ENCODE results near the gene ADRA2C.

The ADRA2C gene

DNA sequence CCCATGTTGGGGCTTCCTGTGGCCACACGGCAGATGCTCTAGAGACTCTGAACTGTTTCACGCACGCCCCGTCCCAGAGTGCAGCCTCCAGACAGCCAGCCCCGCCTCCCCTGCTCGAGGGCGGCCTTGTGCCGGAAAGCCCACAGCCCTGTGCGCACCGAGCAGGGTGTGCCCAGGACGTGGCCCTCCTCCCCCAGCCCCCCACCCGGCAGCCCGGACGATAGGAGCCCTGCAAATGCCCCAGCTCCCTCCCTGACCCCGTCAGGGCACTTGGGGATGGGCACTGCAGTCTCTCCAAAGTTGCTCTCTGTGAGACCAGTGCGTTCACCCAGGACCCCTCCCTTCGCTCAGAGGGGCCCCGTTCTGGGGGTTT is 37.3 kb downstream of the ADRA2C start:
- Histone ChIP-seq H3K27ac (ENCODE audit: low read depth, low read length) (no peak overlapping the region), H3K36me3 (ENCODE audit: control insufficient read depth, low read length) (no peaks in the 10 kb centered on the region), H4K20me1 (ENCODE audit: control insufficient read depth, insufficient read depth, low read depth, low read length) (no peaks in the 10 kb centered on the region), H3K4me3 (ENCODE audit: low read length) (no peak overlapping the region), H3K27me3 (ENCODE audit: control insufficient read depth, low read length) (no peaks in the 10 kb centered on the region), H3F3A (ENCODE audit: control insufficient read depth, insufficient read depth) (no peaks in the 10 kb centered on the region), H3K9me2 (replicated peaks; ENCODE audit: control insufficient read depth, low read length) (no peaks in the 10 kb centered on the region), H3K79me2 (ENCODE audit: control insufficient read depth, low read length) (no peaks in the 10 kb centered on the region), H3K9me3 (ENCODE audit: control insufficient read depth, insufficient read depth, low read length) (no peaks in the 10 kb centered on the region), H3K4me2 (ENCODE audit: low read length) (no peak overlapping the region), H3K4me1 (ENCODE audit: control insufficient read depth, low read length) (no peaks in the 10 kb centered on the region)
- TF ChIP-seq, protein P1, sequence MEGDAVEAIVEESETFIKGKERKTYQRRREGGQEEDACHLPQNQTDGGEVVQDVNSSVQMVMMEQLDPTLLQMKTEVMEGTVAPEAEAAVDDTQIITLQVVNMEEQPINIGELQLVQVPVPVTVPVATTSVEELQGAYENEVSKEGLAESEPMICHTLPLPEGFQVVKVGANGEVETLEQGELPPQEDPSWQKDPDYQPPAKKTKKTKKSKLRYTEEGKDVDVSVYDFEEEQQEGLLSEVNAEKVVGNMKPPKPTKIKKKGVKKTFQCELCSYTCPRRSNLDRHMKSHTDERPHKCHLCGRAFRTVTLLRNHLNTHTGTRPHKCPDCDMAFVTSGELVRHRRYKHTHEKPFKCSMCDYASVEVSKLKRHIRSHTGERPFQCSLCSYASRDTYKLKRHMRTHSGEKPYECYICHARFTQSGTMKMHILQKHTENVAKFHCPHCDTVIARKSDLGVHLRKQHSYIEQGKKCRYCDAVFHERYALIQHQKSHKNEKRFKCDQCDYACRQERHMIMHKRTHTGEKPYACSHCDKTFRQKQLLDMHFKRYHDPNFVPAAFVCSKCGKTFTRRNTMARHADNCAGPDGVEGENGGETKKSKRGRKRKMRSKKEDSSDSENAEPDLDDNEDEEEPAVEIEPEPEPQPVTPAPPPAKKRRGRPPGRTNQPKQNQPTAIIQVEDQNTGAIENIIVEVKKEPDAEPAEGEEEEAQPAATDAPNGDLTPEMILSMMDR (IDR thresholded peaks at IDR 0.05; ENCODE audit: low read depth, low read length, poor library complexity, severe bottlenecking): no peak
- no peak for TF ChIP-seq EZH2phosphoT487 (IDR thresholded peaks at IDR 0.05; ENCODE audit: borderline replicate concordance, low read length)

DNA sequence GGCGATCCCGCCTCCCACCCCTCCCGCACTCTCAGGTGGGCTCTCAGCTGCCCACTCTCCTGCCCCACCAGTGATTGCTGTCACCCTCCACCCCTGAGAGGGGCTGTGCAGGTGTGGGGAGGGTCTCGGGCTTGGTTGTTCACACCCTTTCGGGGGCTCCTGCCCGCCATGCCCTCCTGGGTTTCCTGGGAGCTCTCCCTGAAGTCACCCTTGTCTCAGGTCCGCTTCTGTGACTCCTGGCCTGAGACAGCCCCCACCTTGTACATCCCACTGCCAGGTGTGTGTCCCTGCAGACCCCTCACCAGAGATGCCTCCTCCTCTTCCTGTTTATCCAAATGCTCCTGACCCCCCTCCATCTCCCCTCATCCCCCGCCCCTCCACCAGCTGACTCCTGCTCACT is 37.8 kb downstream of the ADRA2C start:
- no peak overlapping the region for H3K27ac ChIP-seq (ENCODE audit: low read depth, low read length)
- no peaks in the 10 kb centered on the region for H3K79me2 ChIP-seq (ENCODE audit: control insufficient read depth, low read length)
- no peaks in the 10 kb centered on the region for H3K4me1 ChIP-seq (ENCODE audit: control insufficient read depth, low read length)
- TF ChIP-seq, protein P1 (IDR thresholded peaks at IDR 0.05; ENCODE audit: low read depth, low read length, poor library complexity, severe bottlenecking): no peak
- TF ChIP-seq EZH2phosphoT487 (IDR thresholded peaks at IDR 0.05; ENCODE audit: borderline replicate concordance, low read length): no peak
- H3F3A ChIP-seq (ENCODE audit: control insufficient read depth, insufficient read depth): no peaks in the 10 kb centered on the region
- no peaks in the 10 kb centered on the region for H3K36me3 ChIP-seq (ENCODE audit: control insufficient read depth, low read length)
- H3K9me3 ChIP-seq (ENCODE audit: control insufficient read depth, insufficient read depth, low read length): no peaks in the 10 kb centered on the region
- H3K27me3 ChIP-seq (ENCODE audit: control insufficient read depth, low read length): no peaks in the 10 kb centered on the region
- no peak overlapping the region for H3K4me3 ChIP-seq (ENCODE audit: low read length)
- no peaks in the 10 kb centered on the region for H4K20me1 ChIP-seq (ENCODE audit: control insufficient read depth, insufficient read depth, low read depth, low read length)
- H3K9me2 ChIP-seq (replicated peaks; ENCODE audit: control insufficient read depth, low read length): no peaks in the 10 kb centered on the region
- H3K4me2 ChIP-seq (ENCODE audit: low read length): no peak overlapping the region

DNA sequence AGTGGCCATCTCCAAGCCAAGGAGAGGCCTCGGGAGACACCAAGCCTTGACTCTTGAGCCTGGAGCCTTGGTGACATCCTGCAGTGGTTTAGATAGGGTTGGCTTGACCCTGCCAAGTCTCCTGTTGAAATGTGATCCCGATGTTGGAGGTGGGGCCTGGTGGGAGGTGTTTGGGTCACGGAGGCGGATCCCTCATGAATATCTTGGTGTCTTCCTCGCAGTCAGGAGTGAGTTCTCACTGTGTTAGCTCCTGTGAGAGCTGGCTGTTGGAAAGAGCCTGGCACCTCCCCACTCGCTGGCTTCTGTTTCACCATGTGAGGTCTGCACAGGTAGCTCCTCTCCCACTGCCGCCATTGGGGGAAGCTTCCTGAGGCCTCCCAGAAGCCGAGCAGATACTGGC is 38.8 kb downstream of the ADRA2C start:
- no peaks in the 10 kb centered on the region for H3K27me3 ChIP-seq (ENCODE audit: control insufficient read depth, low read length)
- no peaks in the 10 kb centered on the region for H3K9me3 ChIP-seq (ENCODE audit: control insufficient read depth, insufficient read depth, low read length)
- no peaks in the 10 kb centered on the region for H3K36me3 ChIP-seq (ENCODE audit: control insufficient read depth, low read length)
- no peak overlapping the region for H3K4me2 ChIP-seq (ENCODE audit: low read length)
- H3K79me2 ChIP-seq (ENCODE audit: control insufficient read depth, low read length): no peaks in the 10 kb centered on the region
- no peaks in the 10 kb centered on the region for H4K20me1 ChIP-seq (ENCODE audit: control insufficient read depth, insufficient read depth, low read depth, low read length)
- H3K9me2 ChIP-seq (replicated peaks; ENCODE audit: control insufficient read depth, low read length): no peaks in the 10 kb centered on the region
- no peak overlapping the region for H3K27ac ChIP-seq (ENCODE audit: low read depth, low read length)
- no peaks in the 10 kb centered on the region for H3F3A ChIP-seq (ENCODE audit: control insufficient read depth, insufficient read depth)
- TF ChIP-seq, protein P1 (IDR thresholded peaks at IDR 0.05; ENCODE audit: low read depth, low read length, poor library complexity, severe bottlenecking): no peak
- TF ChIP-seq EZH2phosphoT487 (IDR thresholded peaks at IDR 0.05; ENCODE audit: borderline replicate concordance, low read length): no peak
- no peak overlapping the region for H3K4me3 ChIP-seq (ENCODE audit: low read length)
- no peaks in the 10 kb centered on the region for H3K4me1 ChIP-seq (ENCODE audit: control insufficient read depth, low read length)

DNA sequence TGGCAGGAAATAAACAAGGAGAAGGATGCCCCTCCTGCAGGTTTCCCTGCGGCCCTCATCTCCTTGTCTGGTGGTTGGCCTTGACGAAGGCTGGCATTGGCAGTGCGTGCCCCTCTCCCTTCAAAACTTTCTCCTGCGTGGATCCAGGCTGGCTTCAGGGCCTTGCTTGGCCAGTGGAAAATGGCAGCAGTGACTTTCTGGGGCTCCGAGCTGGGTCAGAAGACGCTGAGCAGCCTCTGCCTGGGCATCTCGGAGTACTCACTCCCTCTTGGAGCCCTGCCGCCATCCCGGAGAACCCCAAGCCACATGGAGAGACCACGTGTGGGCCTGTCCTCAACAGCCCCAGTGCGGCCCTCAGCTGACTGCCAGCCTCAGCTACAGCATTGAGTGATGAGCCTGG is 39.5 kb downstream of the ADRA2C start:
- H3K4me2 ChIP-seq (ENCODE audit: low read length): no peak overlapping the region
- no peaks in the 10 kb centered on the region for H3K79me2 ChIP-seq (ENCODE audit: control insufficient read depth, low read length)
- no peaks in the 10 kb centered on the region for H4K20me1 ChIP-seq (ENCODE audit: control insufficient read depth, insufficient read depth, low read depth, low read length)
- H3K4me1 ChIP-seq (ENCODE audit: control insufficient read depth, low read length): no peaks in the 10 kb centered on the region
- no peaks in the 10 kb centered on the region for H3F3A ChIP-seq (ENCODE audit: control insufficient read depth, insufficient read depth)
- no peak overlapping the region for H3K4me3 ChIP-seq (ENCODE audit: low read length)
- no peaks in the 10 kb centered on the region for H3K9me3 ChIP-seq (ENCODE audit: control insufficient read depth, insufficient read depth, low read length)
- TF ChIP-seq, protein P1 (IDR thresholded peaks at IDR 0.05; ENCODE audit: low read depth, low read length, poor library complexity, severe bottlenecking): no peak
- TF ChIP-seq EZH2phosphoT487 (IDR thresholded peaks at IDR 0.05; ENCODE audit: borderline replicate concordance, low read length): no peak
- H3K27ac ChIP-seq (ENCODE audit: low read depth, low read length): no peak overlapping the region
- no peaks in the 10 kb centered on the region for H3K27me3 ChIP-seq (ENCODE audit: control insufficient read depth, low read length)
- no peaks in the 10 kb centered on the region for H3K9me2 ChIP-seq (replicated peaks; ENCODE audit: control insufficient read depth, low read length)
- no peaks in the 10 kb centered on the region for H3K36me3 ChIP-seq (ENCODE audit: control insufficient read depth, low read length)
